Ishikawa (cell line): ENCODE data around the gene ZBTB8B.

Source experiments
- CEBPB ChIP-seq: IDR thresholded peaks from 2 replicates; pipeline ENCODE4 v1.6.1; 2012
- CREB1 ChIP-seq: IDR thresholded peaks from 2 replicates; pipeline ENCODE4 v1.6.1; 2012; ENCODE audit warnings: low read depth
- EGR1 ChIP-seq: IDR thresholded peaks from 2 replicates; pipeline ENCODE4 v1.6.1; 2012
- EP300 ChIP-seq: IDR thresholded peaks from 2 replicates; pipeline ENCODE4 v1.6.1; 2012; ENCODE audit warnings: borderline replicate concordance
- FOXM1 ChIP-seq: IDR thresholded peaks from 2 replicates; pipeline ENCODE4 v1.6.1; 2012; ENCODE audit warnings: low read depth, borderline replicate concordance
- NFIC ChIP-seq: IDR thresholded peaks from 2 replicates; pipeline ENCODE4 v1.6.1; 2012
- REST ChIP-seq: IDR thresholded peaks from 2 replicates; pipeline ENCODE4 v1.6.1; 2012; ENCODE audit warnings: low read depth, mild to moderate bottlenecking
- TAF1 ChIP-seq: IDR thresholded peaks from 2 replicates; pipeline ENCODE4 v1.6.1; 2012; ENCODE audit warnings: low read depth, mild to moderate bottlenecking
- TCF12 ChIP-seq: IDR thresholded peaks from 2 replicates; pipeline ENCODE4 v1.6.1; 2012; ENCODE audit warnings: low read depth
- TEAD4 ChIP-seq: IDR thresholded peaks from 2 replicates; pipeline ENCODE4 v1.6.1; 2012
- YY1 ChIP-seq: IDR thresholded peaks from 2 replicates; pipeline ENCODE4 v1.6.1; 2012; ENCODE audit warnings: low read depth
- TF ChIP-seq, protein P1 (sequence below): IDR thresholded peaks from 2 replicates; pipeline ENCODE4 v1.6.1; 2012

GRCh38 chr1:32485554-32486255 is 20.8 kb downstream of the ZBTB8B start:
- TF ChIP-seq EGR1 (no peak), REST (no peak), TAF1 (no peak), NFIC (no peak), EP300 (no peak), TEAD4 (no peak), FOXM1 (no peak), TCF12 (no peak), CREB1 (no peak), YY1 (no peak), CEBPB (no peak)
- TF ChIP-seq, protein P1, sequence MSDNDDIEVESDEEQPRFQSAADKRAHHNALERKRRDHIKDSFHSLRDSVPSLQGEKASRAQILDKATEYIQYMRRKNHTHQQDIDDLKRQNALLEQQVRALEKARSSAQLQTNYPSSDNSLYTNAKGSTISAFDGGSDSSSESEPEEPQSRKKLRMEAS, result no peak
